ENCODE measurements around the gene PGM2L1. TPM values are rescaled to one million over a fixed set of nuclear protein-coding genes. Genes with fewer than 3 reads are reported as not detected.
A peak's percentile ranks its signal among the peaks of the same experiment; 100 is the strongest.

Gene PGM2L1
- total and polyA plus RNA-seq, 9 donors = 1.0 to 6.2 (median 2.1) TPM

GRCh38 chr11:74322667-74323066 lies 75.6 kb downstream of the PGM2L1 start:
- H3K36me3 ChIP-seq = no peaks in the 10 kb centered on the region
- TF ChIP-seq POLR2A (IDR thresholded peaks at IDR 0.05) (no peak), CTCF (IDR thresholded peaks at IDR 0.05) (no peak), EP300 (IDR thresholded peaks at IDR 0.05) (no peak)
- no peak overlapping the region for H3K27ac ChIP-seq
- no peaks in the 10 kb centered on the region for H3K9me3 ChIP-seq
- peaks cover 14% of the 10 kb centered on the region for H3K4me1 ChIP-seq (ENCODE audit: insufficient read depth)
- H3K27me3 ChIP-seq = no peaks in the 10 kb centered on the region
- peak in 1 of 5 donors; percentile 15 for DNase-seq
- intact Hi-C loops (cut with DNase I) = no loop called here
- WGBS, 3 donors = 23 to 36% (median 25%) methylated on average over 2 of the region's 2 CpGs
- no peak overlapping the region for H3K4me3 ChIP-seq

GRCh38 chr11:74321487-74322188 lies 76.6 kb downstream of the PGM2L1 start:
- H3K27ac ChIP-seq = no peak overlapping the region
- WGBS, 3 donors = 27 to 36% (median 36%) methylated on average over 10 of the region's 10 CpGs
- peaks cover 12% of the 10 kb centered on the region for H3K4me1 ChIP-seq (ENCODE audit: insufficient read depth)
- no peak overlapping the region for H3K4me3 ChIP-seq
- H3K9me3 ChIP-seq = no peaks in the 10 kb centered on the region
- TF ChIP-seq CTCF (IDR thresholded peaks at IDR 0.05) = no peak
- no peak for TF ChIP-seq EP300 (IDR thresholded peaks at IDR 0.05)
- TF ChIP-seq POLR2A (IDR thresholded peaks at IDR 0.05) = no peak
- no peaks in the 10 kb centered on the region for H3K36me3 ChIP-seq
- intact Hi-C loops (cut with DNase I) = no loop called here
- H3K27me3 ChIP-seq = no peaks in the 10 kb centered on the region
- DNase-seq = no peak

- no peaks in the 10 kb centered on the region for H3K36me3 ChIP-seq
- H3K4me1 ChIP-seq (ENCODE audit: insufficient read depth) = peaks cover 4% of the 10 kb centered on the region
- DNase-seq = no peak
- TF ChIP-seq CTCF (IDR thresholded peaks at IDR 0.05) (no peak), POLR2A (IDR thresholded peaks at IDR 0.05) (no peak), EP300 (IDR thresholded peaks at IDR 0.05) (no peak)
- H3K27me3 ChIP-seq = no peaks in the 10 kb centered on the region
- intact Hi-C loops (cut with DNase I) = no loop called here
- no peaks in the 10 kb centered on the region for H3K9me3 ChIP-seq
- H3K27ac ChIP-seq = no peak overlapping the region
- H3K4me3 ChIP-seq = no peak overlapping the region
- 51 to 78% (median 57%) methylated on average over 2 of the region's 2 CpGs for WGBS, 3 donors
Measured at GRCh38 chr11:74320538-74320937, 77.7 kb downstream of the PGM2L1 start.

DNA sequence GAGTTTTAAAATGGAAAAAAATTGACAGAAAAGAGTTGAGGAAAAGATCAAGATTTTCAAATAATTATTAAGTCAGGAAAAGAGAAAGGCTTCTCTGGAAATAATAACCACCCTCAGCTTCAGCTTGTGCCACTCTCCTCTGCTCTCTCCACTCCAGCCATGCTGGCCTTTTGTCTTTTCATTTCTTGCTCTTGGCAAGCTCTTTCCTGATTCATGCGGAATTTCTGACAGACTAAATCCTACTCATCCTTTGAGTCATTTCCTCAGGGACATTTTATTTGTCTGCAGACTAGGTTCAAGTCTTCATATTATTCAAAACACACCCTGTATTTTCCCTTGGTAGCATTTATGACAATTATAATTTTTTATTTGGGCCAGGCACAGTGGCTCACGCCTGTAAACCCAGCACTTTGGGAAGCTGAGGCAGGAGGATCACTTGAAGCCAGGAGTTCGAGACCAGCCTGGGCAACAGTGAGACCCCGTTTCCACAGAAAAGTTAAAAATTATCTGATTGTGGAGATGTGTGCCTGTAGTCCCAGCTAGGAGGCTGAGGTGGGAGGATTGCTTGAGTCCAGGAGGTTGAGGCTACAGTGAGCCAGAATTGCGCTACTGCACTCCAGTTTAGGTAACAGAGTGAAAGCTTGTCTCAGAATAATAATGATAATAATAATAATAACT lies 79.0 kb downstream of the PGM2L1 start:
- no peak for DNase-seq
- H3K9me3 ChIP-seq = no peaks in the 10 kb centered on the region
- TF ChIP-seq EP300 (IDR thresholded peaks at IDR 0.05) = no peak
- TF ChIP-seq POLR2A (IDR thresholded peaks at IDR 0.05) = no peak
- TF ChIP-seq CTCF (IDR thresholded peaks at IDR 0.05) = no peak
- no peaks in the 10 kb centered on the region for H3K27me3 ChIP-seq
- 58 to 69% (median 60%) methylated on average over 5 of the region's 5 CpGs for WGBS, 3 donors
- intact Hi-C loops (cut with DNase I) = no loop called here
- H3K36me3 ChIP-seq = no peaks in the 10 kb centered on the region
- peaks cover 4% of the 10 kb centered on the region for H3K4me1 ChIP-seq (ENCODE audit: insufficient read depth)
- H3K27ac ChIP-seq = no peak overlapping the region
- H3K4me3 ChIP-seq = no peak overlapping the region

All from ovary (tissue), 9 donors.